Lower leg skin (tissue), 3 donors: ENCODE data around the gene SNRK.

Source experiments
- POLR2A ChIP-seq, 2 donors: fragments of 450-650 bp; IDR thresholded peaks; one replicate each; pipeline ENCODE4 v1.6.1; 2016 to 2017; ENCODE audit warnings: antibody characterized with exemption in 2 of 2, mild to moderate bottlenecking in 1 of 2, moderate library complexity in 1 of 2
- TF ChIP-seq, protein P1 (sequence below), 3 donors: fragments of 450-650 bp; IDR thresholded peaks; one replicate each; pipeline ENCODE4 v1.5.1; 2016; ENCODE audit warnings: antibody characterized with exemption in 3 of 3, mild to moderate bottlenecking in 3 of 3, moderate library complexity in 2 of 3

GRCh38 chr3:43348350-43348749 is 62.0 kb downstream of the SNRK start:
- TF ChIP-seq, protein P1, sequence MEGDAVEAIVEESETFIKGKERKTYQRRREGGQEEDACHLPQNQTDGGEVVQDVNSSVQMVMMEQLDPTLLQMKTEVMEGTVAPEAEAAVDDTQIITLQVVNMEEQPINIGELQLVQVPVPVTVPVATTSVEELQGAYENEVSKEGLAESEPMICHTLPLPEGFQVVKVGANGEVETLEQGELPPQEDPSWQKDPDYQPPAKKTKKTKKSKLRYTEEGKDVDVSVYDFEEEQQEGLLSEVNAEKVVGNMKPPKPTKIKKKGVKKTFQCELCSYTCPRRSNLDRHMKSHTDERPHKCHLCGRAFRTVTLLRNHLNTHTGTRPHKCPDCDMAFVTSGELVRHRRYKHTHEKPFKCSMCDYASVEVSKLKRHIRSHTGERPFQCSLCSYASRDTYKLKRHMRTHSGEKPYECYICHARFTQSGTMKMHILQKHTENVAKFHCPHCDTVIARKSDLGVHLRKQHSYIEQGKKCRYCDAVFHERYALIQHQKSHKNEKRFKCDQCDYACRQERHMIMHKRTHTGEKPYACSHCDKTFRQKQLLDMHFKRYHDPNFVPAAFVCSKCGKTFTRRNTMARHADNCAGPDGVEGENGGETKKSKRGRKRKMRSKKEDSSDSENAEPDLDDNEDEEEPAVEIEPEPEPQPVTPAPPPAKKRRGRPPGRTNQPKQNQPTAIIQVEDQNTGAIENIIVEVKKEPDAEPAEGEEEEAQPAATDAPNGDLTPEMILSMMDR (IDR thresholded peaks at IDR 0.05) = no peak
- TF ChIP-seq POLR2A (IDR thresholded peaks at IDR 0.05) = no peak
